ENCODE results near the gene LRMDA. TPM values are rescaled to one million over a fixed set of nuclear protein-coding genes. Genes with fewer than 3 reads are reported as not detected.
A peak's percentile ranks its signal among the peaks of the same experiment; 100 is the strongest.

LRMDA gene
- total and polyA plus RNA-seq, 2 of the 13 experiments (the other 11 are each of a cell fraction or from before 2014, with no cell fraction given): 13.4 to 22.0 TPM

GRCh38 chr10:75427951-75428350 is 3.5 kb upstream of the LRMDA start:
- Histone ChIP-seq H3K79me2 (ENCODE audit: insufficient read depth, low read length) (peaks cover 13% of the 10 kb centered on the region), H3K4me2 (ENCODE audit: low read depth, low read length) (peak overlapping the region; percentile 54), H3K27ac (ENCODE audit: extremely low read length, insufficient read depth, low read length) (no peak overlapping the region), H3K4me3 (replicated peaks in 1 of 3; ENCODE audit: insufficient read depth in 1 of 3, low read depth in 2 of 3, low read length in 3 of 3) (no peak overlapping the region), H3K27me3 (ENCODE audit: control insufficient read depth in 1 of 2, insufficient read depth in 2 of 2, low read length in 2 of 2) (no peaks in the 10 kb centered on the region), H4K20me1 (ENCODE audit: insufficient read depth, low read length) (no peaks in the 10 kb centered on the region), H2AFZ (ENCODE audit: low read length) (no peak overlapping the region), H3K9me3 (ENCODE audit: low read length) (no peaks in the 10 kb centered on the region), H3K4me1 (ENCODE audit: insufficient read depth, low read length) (peaks cover 60% of the 10 kb centered on the region), H3K9ac (ENCODE audit: insufficient read depth, low read depth, low read length) (no peak overlapping the region), H3K36me3 (replicated peaks in 1 of 2; ENCODE audit: control insufficient read depth in 1 of 2, insufficient read depth in 2 of 2, low read length in 2 of 2) (no peaks in the 10 kb centered on the region)
- DNase-seq (ENCODE audit: low spot score) (no peak), ATAC-seq (no peak), FAIRE-seq (no peak)
- BruUV-seq (replicated peaks): no TSS peak
- CTCF ChIA-PET (ENCODE audit: low intra/inter-chr PET ratio, low total read pairs): no interaction called here
- POLR2A ChIA-PET: interaction anchor here (1.6 to 12.3 kb wide), 3 partner anchors 25 to 623 kb away, joined by 4 to 219 read pairs (median 21); partner anchors contain the start of gene ZNF503
- TF ChIP-seq GABPA (IDR thresholded peaks at IDR 0.05; ENCODE audit: low read depth, low read length) (no peak), GABPA (CRISPR knock-in tag; IDR thresholded peaks at IDR 0.05; ENCODE audit: low read depth) (no peak), ZNF350 (CRISPR knock-in tag; IDR thresholded peaks at IDR 0.05; ENCODE audit: borderline replicate concordance, low read depth) (no peak), FOXK1 (CRISPR knock-in tag; IDR thresholded peaks at IDR 0.05; ENCODE audit: borderline replicate concordance, low read depth) (no peak), ZNF883 (CRISPR knock-in tag; IDR thresholded peaks at IDR 0.05; ENCODE audit: not compliant biosample characterization) (no peak), CAMTA2 (CRISPR knock-in tag; IDR thresholded peaks at IDR 0.05; ENCODE audit: borderline replicate concordance) (no peak), ZNF576 (CRISPR knock-in tag; IDR thresholded peaks at IDR 0.05) (no peak)
- TF ChIP-seq, protein P1, sequence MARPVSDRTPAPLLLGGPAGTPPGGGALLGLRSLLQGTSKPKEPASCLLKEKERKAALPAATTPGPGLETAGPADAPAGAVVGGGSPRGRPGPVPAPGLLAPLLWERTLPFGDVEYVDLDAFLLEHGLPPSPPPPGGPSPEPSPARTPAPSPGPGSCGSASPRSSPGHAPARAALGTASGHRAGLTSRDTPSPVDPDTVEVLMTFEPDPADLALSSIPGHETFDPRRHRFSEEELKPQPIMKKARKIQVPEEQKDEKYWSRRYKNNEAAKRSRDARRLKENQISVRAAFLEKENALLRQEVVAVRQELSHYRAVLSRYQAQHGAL (CRISPR knock-in tag; IDR thresholded peaks at IDR 0.05; ENCODE audit: not compliant biosample characterization): no peak
- intact Hi-C loops (cut with micrococcal nuclease; ENCODE audit: unreplicated experiment) (no loop called here), in situ Hi-C loops (cut with HindIII; ENCODE audit: extremely low pct_ligation_motif_present, low pct_unique_long_range_greater_than_20kb) (no loop called here)
- 65% methylated on average over 3 of the region's 3 CpGs for WGBS (ENCODE audit: low lambda C conversion rate)

All from HepG2 (cell line).